Activated naive CD4-positive, alpha-beta T cell treated with anti-CD3 and anti-CD28 coated beads, Interleukin-2, amount 50 U/mL, for 24 hours (primary cell): ENCODE data around the gene TMPRSS6.

Experiments used
- H3K27ac Mint-ChIP-seq: one replicate; pipeline ENCODE4 v1.8.0; 2021; ENCODE audit warnings: mild to moderate bottlenecking, mixed read lengths
- H3K27me3 Mint-ChIP-seq: one replicate; pipeline ENCODE4 v1.8.0; 2021; ENCODE audit warnings: mixed read lengths
- H3K36me3 Mint-ChIP-seq: one replicate; pipeline ENCODE4 v1.8.0; 2021; ENCODE audit warnings: mixed read lengths
- H3K4me1 Mint-ChIP-seq: one replicate; pipeline ENCODE4 v1.8.0; 2021; ENCODE audit warnings: mixed read lengths
- H3K4me3 Mint-ChIP-seq: one replicate; pipeline ENCODE4 v1.8.0; 2021; ENCODE audit warnings: mild to moderate bottlenecking, mixed read lengths
- H3K9me3 Mint-ChIP-seq: one replicate; pipeline ENCODE4 v1.8.0; 2021; ENCODE audit warnings: mixed read lengths

The TMPRSS6 gene

DNA sequence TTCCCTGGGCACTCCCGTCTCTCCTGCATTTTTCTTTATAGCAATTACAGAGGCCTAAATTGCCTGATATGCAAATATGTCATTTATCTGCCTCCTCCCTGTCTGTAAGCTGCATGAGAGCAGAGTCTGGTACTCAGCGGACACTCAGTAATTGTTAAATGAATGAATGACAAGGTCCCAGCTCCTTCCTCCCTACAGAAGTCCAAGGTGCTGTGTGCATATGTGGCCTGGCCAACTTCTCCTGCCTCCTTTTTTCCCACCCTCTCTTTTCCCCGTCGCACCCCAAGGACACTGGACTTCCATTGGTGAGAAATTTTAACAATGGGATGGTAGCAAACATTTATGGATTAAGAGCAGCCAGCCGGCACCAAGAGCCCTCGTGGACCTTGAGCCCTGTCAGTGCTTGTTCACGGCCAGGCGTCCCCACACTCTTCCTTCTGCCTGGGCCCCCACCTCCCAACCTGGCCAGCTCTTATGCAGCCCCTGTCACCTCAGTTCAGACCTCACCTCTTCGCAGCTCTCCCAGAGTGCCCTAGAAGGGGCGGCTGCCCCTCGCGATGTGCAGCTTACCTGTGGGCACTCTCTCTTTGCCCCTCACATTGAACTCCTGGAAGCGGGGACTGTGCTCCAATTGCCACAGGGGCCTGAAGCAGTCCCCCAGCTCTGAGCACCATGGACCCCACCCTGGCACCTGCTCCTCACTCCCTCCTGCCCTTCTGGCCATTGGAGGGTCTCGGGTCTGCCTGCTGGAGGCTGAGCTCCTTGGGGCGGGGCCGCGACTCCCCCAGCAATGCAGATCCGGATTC, 1.5 kb downstream of the TMPRSS6 start:
- no peaks in the 10 kb centered on the region for H3K27me3 Mint-ChIP-seq
- no peaks in the 10 kb centered on the region for H3K9me3 Mint-ChIP-seq
- no peak overlapping the region for H3K4me3 Mint-ChIP-seq
- no peak overlapping the region for H3K27ac Mint-ChIP-seq
- no peaks in the 10 kb centered on the region for H3K4me1 Mint-ChIP-seq
- H3K36me3 Mint-ChIP-seq, result no peaks in the 10 kb centered on the region

- H3K36me3 Mint-ChIP-seq, result no peaks in the 10 kb centered on the region
- H3K27ac Mint-ChIP-seq, result no peak overlapping the region
- no peaks in the 10 kb centered on the region for H3K9me3 Mint-ChIP-seq
- no peaks in the 10 kb centered on the region for H3K27me3 Mint-ChIP-seq
- H3K4me3 Mint-ChIP-seq, result no peak overlapping the region
- no peaks in the 10 kb centered on the region for H3K4me1 Mint-ChIP-seq
Observed at GRCh38 chr22:37105990-37106389, 3.5 kb downstream of the TMPRSS6 start.

DNA sequence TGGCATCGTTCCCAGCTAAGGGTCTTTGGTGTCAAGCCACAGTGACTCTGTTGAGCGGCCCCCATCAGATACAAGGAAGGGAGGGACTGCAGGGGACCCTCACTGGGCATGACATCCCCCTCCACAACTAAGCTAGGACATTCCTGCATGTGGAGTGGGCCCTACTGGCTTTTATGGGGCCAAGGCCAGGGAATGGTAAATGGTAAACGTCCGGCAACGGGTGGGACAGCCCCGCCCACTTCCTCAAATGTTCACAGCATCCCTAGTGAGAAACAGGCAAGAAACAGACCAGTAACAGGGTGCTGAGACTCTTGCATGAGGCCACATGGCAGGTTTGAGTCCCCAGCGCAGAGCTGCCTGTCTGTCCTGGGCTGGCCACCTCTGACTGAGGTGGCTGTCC, 4.4 kb downstream of the TMPRSS6 start:
- peaks cover 5% of the 10 kb centered on the region for H3K4me1 Mint-ChIP-seq

GRCh38 chr22:37103656-37104452, 5.7 kb downstream of the TMPRSS6 start:
- no peaks in the 10 kb centered on the region for H3K9me3 Mint-ChIP-seq
- H3K4me1 Mint-ChIP-seq, result peaks cover 12% of the 10 kb centered on the region
- no peaks in the 10 kb centered on the region for H3K27me3 Mint-ChIP-seq
- H3K27ac Mint-ChIP-seq, result no peak overlapping the region
- H3K36me3 Mint-ChIP-seq, result no peaks in the 10 kb centered on the region
- H3K4me3 Mint-ChIP-seq, result no peak overlapping the region

More for the DNA sequence above, 4.4 kb downstream of the TMPRSS6 start:
- Mint-ChIP-seq H3K27me3 (no peaks in the 10 kb centered on the region), H3K9me3 (no peaks in the 10 kb centered on the region), H3K27ac (no peak overlapping the region), H3K4me3 (no peak overlapping the region), H3K36me3 (no peaks in the 10 kb centered on the region)

DNA sequence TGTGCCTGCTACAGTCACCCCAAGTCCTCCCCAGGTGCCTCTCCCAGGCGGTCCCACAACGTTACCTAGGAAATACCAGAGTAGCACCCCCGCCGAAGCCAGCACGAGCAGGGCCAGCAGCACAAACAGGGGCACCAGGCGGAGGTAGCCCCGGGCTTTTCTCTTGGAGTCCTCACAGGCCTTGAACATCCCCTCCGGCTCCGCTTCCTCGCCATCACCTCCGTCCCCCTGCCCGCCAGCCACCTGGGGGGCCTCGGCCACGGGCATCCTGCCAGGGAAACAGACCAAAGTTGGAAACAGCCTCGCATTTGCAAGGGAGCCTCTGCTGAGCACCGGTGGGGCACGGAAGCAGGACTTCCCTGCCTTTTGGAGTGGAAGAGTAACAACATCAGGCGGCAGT, 6.4 kb downstream of the TMPRSS6 start:
- peaks cover 17% of the 10 kb centered on the region for H3K4me1 Mint-ChIP-seq
- H3K27ac Mint-ChIP-seq, result no peak overlapping the region
- no peak overlapping the region for H3K4me3 Mint-ChIP-seq
- no peaks in the 10 kb centered on the region for H3K27me3 Mint-ChIP-seq
- no peaks in the 10 kb centered on the region for H3K9me3 Mint-ChIP-seq
- no peaks in the 10 kb centered on the region for H3K36me3 Mint-ChIP-seq

DNA sequence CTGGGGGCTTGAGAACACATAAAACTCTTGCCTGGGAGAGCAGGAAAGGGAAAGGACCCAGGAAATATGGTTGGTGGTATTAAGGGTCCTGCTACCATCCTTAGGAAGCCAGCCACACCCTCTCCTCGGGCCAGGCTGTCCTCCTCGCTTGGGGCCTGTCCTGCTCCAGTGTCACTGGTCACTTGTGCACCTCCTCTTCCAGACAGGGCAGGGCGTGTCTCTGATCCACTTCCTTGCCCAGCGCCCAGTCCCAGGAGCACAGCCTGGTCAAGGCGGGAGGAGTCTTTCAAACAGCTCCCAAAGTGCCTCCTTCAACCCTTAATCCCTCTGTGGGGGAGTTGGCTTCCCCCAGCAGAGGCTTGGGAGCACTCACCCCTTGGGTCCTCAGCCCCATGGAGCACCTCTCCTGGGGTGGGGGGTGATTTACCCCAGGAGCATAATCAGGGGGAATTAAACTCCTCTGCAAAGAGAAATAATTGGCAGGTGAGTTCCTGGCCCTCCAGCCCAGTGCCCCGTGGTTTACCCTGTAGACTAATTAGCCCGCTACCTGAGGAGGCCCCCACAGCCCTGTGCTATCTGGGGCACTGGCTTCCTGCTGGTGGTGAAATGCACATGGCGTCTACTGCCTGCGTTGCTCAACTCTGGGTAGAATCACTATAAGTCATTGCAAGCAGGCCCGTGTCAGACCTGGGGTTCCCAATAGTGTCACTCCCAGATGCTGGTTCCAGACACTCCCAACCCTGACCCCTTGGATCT, 8.0 kb downstream of the TMPRSS6 start:
- Mint-ChIP-seq H3K9me3 (no peaks in the 10 kb centered on the region), H3K36me3 (no peaks in the 10 kb centered on the region), H3K27ac (no peak overlapping the region), H3K4me1 (peaks cover 17% of the 10 kb centered on the region), H3K4me3 (no peak overlapping the region), H3K27me3 (no peaks in the 10 kb centered on the region)

DNA sequence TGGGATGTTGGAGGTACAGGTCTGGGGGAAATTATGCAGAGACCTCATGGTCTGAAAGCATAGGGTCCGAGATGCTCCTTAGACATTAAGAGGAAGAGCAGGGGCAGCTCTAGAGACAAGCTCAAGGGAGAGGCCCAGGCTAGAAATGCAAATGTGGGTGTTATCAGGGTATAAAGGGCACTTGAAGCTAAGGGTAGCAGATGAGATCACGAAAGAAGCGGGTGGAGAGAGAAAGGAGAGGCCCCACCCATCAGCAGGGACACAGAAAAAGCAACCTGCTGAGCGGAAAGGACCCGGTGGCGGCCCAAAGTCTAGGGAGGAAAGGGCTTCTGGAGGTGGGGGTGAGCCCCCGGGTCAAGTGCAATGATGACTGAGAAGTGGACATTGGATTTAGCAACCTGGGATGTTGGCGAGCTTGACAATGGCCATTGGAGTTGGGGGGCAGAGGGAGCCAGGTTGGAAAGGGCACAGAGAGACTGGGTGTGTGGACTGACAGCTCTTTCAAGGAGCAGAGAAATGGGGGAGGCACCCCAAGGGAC, 8.9 kb downstream of the TMPRSS6 start:
- Mint-ChIP-seq H3K36me3 (no peaks in the 10 kb centered on the region), H3K27ac (no peak overlapping the region), H3K4me1 (peaks cover 17% of the 10 kb centered on the region), H3K9me3 (no peaks in the 10 kb centered on the region), H3K4me3 (no peak overlapping the region), H3K27me3 (no peaks in the 10 kb centered on the region)

- Mint-ChIP-seq H3K4me3 (no peak overlapping the region), H3K9me3 (no peaks in the 10 kb centered on the region), H3K4me1 (peaks cover 31% of the 10 kb centered on the region), H3K27me3 (no peaks in the 10 kb centered on the region), H3K27ac (peak overlapping the region; percentile 88), H3K36me3 (no peaks in the 10 kb centered on the region)
Observed at GRCh38 chr22:37098976-37099591, 10.4 kb downstream of the TMPRSS6 start.

GRCh38 chr22:37097346-37097745, 12.2 kb downstream of the TMPRSS6 start:
- no peaks in the 10 kb centered on the region for H3K9me3 Mint-ChIP-seq
- H3K27me3 Mint-ChIP-seq, result no peaks in the 10 kb centered on the region
- no peaks in the 10 kb centered on the region for H3K36me3 Mint-ChIP-seq
- no peak overlapping the region for H3K4me3 Mint-ChIP-seq
- no peak overlapping the region for H3K27ac Mint-ChIP-seq
- peaks cover 31% of the 10 kb centered on the region for H3K4me1 Mint-ChIP-seq

GRCh38 chr22:37095113-37095512, 14.4 kb downstream of the TMPRSS6 start:
- Mint-ChIP-seq H3K27me3 (no peaks in the 10 kb centered on the region), H3K4me3 (no peak overlapping the region), H3K4me1 (peaks cover 25% of the 10 kb centered on the region), H3K36me3 (no peaks in the 10 kb centered on the region), H3K27ac (peak overlapping the region; percentile 37), H3K9me3 (no peaks in the 10 kb centered on the region)

DNA sequence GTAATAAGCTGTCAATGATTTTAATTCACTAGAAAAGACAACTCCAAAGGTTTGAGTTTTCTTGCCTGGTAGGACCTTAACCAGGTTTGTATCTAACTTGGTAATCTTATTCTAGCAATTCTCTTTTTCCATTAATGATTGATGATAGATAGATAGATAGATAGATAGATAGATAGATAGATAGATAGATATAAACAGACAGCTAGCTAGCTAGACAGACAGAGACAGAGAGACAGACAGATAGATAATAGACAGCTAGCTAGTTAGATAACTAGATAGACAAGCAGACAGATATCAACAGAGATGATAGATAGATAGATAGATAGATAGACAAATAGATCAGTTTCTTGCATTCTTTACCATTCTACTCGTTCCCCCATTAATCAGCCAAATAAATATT, 15.3 kb downstream of the TMPRSS6 start:
- Mint-ChIP-seq H3K36me3 (no peaks in the 10 kb centered on the region), H3K9me3 (no peaks in the 10 kb centered on the region), H3K4me1 (peaks cover 21% of the 10 kb centered on the region), H3K4me3 (no peak overlapping the region), H3K27me3 (no peaks in the 10 kb centered on the region), H3K27ac (no peak overlapping the region)

DNA sequence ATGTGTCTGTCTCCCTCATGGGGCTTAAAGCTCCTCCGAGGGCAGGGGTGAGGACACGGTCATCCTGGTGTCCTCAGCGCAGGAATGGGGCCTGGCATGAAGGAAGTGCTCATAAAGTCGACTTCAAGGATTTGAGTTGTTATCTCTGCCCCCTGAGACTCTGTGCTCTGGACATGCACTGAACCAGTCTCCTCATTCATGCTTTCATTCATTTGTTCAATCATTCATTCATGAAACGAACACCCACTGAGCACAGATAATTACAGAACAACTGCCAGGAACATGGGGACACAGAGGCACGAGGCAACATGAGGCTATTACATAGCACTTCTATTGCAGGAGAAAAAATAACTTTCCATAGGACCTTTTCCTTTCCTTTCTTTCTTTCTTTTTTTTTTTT, 16.5 kb downstream of the TMPRSS6 start:
- no peak overlapping the region for H3K27ac Mint-ChIP-seq
- H3K36me3 Mint-ChIP-seq, result no peaks in the 10 kb centered on the region
- no peaks in the 10 kb centered on the region for H3K27me3 Mint-ChIP-seq
- no peaks in the 10 kb centered on the region for H3K9me3 Mint-ChIP-seq
- H3K4me1 Mint-ChIP-seq, result peaks cover 16% of the 10 kb centered on the region
- no peak overlapping the region for H3K4me3 Mint-ChIP-seq

- Mint-ChIP-seq H3K9me3 (no peaks in the 10 kb centered on the region), H3K4me1 (peaks cover 16% of the 10 kb centered on the region), H3K27ac (no peak overlapping the region), H3K27me3 (no peaks in the 10 kb centered on the region), H3K4me3 (no peak overlapping the region), H3K36me3 (no peaks in the 10 kb centered on the region)
Observed at GRCh38 chr22:37091994-37092393, 17.5 kb downstream of the TMPRSS6 start.

DNA sequence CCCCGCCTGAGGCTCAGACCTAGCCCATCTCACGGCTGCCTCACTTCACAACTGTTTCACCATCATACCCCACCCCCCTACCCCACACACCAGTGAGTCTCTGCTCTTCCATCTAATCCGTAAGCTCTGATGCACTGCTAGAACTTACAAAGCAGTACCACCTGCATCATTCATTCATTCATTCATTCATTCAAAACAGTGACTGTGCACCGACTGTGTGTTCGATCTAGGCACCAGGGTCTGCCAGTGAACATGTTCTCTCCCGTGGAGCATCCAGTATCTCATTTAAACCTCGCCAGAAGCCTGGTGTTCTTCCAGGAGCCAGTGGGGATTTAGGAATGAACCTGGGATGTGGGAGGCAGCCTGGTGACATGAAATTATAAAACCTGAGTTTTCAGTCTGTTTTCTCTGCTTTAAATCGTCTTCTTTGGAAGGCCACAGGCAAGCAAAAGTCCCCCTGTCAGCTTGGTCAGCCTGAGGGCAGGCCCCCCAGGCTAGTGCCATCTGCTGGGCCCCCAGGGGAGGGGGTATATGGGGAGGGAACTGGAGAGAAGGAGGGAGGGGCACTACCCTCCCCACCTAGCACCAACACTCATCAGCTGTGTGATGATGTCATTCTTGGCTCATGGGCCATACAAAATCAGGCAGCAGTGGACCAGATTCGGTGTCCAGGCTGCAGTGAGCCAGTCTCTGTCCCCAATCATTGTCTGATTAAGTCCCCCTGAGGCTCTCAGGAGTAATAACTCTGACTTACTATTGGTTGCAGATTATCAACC, 18.4 kb downstream of the TMPRSS6 start:
- no peaks in the 10 kb centered on the region for H3K9me3 Mint-ChIP-seq
- H3K27me3 Mint-ChIP-seq, result no peaks in the 10 kb centered on the region
- H3K36me3 Mint-ChIP-seq, result no peaks in the 10 kb centered on the region

More for the DNA sequence above, 18.4 kb downstream of the TMPRSS6 start:
- Mint-ChIP-seq H3K27ac (no peak overlapping the region), H3K4me3 (no peak overlapping the region), H3K4me1 (peaks cover 16% of the 10 kb centered on the region)
